CD4-positive, alpha-beta T cell treated with Interleukin-6 at 100 ng/mL for 8 hours (primary cell): Measurements from ENCODE around the gene SERINC5.
"Not testable (repeated sequence)": the region's sequence is repeated elsewhere in the genome, so short reads cannot be mapped to it uniquely, and the experiment has no call there.

Source experiments
- DNase-seq: peaks from one replicate; pipeline ENCODE4 v3.0.0-alpha.2; 2020; ENCODE audit warnings: mixed read lengths, low spot score

The SERINC5 gene

DNA sequence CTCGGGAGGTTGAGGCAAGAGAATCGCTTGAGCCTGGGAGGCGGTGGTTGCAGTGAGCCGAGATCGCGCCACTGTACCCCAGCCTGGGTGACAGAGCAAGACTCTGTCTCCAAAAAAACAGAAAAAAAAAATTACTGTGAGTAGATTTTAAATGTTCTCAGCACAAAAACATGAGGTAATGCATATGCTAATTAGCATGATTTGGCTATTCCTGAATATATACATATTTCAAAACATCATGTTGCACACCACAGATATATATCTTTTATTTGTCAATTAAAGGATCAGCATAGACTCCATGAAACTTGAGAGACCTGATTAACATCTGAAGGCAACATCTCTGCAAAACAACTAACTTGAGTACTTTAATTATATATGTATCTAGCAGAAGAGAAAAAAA lies 117.4 kb downstream of the SERINC5 start:
- DNase-seq = no peak

- DNase-seq = not testable (repeated sequence)
Measured at GRCh38 chr5:80136798-80137197, 119.0 kb downstream of the SERINC5 start.

GRCh38 chr5:80134876-80135275 lies 121.0 kb downstream of the SERINC5 start:
- no peak for DNase-seq

- DNase-seq = no peak
Measured at GRCh38 chr5:80129146-80129545, 126.7 kb downstream of the SERINC5 start.

DNA sequence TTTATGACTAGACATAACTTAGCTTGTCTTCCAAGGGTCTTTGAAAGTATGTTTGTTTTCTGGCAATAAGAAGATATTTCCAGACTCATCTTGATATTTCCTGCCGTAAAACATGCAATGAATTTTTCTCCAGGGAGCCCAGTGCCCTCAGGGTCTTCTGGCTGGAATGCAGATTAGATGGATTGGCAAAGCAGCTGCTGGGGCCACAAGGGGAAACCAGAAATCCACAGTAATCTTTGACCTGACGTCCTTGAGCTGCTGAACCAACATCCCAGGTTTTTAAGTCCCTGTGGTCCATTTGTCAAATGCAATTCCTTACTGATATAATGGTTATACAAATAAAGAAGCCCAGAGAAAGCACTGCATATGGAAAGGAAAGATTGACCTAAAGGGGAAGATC lies 127.7 kb downstream of the SERINC5 start:
- DNase-seq = no peak

- no peak for DNase-seq
Measured at GRCh38 chr5:80127116-80127552, 128.7 kb downstream of the SERINC5 start.

DNA sequence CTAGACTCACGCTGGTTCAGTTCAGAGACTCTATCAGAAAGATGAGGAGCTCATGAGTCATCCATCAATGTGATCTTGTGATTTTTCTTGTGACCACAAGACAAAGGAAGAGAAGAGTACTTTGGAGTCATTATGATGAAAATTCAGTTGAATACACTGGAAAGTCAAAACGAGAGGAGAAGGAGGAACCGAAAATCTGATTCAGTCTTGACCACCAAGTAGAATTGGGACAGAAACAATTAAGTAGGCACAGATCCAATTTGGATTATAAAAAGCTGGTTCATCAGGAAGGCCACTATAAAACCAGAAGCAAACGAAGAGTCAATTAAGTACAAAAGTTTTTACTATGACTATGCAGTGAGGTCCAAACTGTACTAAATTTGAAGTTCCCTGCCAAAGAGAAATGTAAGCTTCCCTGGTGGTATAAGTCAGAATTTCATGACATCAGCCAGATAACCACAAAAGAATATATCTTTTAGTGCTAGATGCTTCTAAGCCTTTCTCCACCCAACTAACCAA lies 129.8 kb downstream of the SERINC5 start:
- DNase-seq = peak; percentile 54

DNA sequence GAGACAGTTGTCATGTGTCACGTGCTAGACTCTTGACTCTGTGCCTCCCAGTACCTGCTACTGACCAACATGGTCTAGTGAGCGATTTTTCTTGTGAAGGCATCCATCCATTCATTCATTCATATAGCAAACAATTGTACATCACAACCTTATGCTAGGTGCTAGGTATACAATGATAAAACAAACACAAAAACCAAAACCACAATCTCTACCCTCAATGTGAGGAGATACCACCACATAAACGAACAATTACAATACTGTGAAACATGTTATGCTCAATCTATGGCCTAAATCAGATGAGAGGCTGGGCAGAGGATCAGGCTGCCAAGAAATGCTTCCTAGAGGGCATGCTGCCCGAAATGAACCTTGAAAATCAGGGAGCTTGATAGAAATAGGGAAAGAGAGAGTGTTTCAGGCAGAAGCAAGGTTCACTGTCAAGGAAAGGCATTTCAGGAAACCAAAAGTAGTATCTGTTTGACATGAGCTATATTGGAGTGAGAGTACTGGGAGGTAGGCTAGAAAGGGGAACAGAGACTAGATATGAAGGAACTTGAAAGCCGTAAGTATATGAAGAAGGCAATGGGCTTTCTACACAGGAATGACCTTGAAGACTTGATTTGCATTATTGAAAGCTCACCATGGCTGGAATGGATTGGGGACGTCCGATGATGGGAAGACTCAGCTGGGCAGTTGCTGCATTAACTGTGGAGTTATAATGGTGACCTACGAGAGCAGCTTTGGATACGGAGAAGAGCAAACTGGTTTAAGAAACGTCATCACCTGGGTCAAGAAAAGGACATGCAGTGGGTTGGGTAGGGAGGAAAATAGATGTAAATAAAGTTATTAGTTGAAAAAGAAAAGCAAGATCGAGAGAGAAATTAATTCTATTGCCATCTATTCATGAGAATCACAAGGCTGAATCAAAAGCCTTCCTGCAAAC lies 130.6 kb downstream of the SERINC5 start:
- DNase-seq = no peak

- no peak for DNase-seq
Measured at GRCh38 chr5:80124121-80124918, 131.5 kb downstream of the SERINC5 start.

- no peak for DNase-seq
Measured at GRCh38 chr5:80122579-80122978, 133.3 kb downstream of the SERINC5 start.

GRCh38 chr5:80119372-80119771 lies 136.5 kb downstream of the SERINC5 start:
- no peak for DNase-seq

DNA sequence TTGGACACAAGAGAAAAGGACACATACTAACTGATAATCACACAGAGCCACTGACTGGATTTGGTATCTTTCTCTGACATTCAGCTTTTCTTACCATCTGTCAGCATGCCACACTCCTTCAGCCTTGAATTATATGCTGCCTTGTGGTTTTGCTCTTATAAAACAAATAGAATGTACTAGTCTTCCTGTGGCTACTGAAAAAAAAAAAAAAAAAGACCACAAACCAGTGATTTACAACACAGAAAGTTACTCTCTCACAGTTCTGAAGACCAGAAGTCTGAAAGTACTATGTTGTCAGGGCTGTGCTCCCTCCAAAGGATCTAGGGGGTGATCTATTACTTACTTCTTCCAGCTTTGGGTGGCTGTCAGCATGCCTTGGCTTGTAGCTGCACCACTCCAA lies 138.4 kb downstream of the SERINC5 start:
- peak; percentile 26 for DNase-seq

- no peak for DNase-seq
Measured at GRCh38 chr5:80116465-80116864, 139.4 kb downstream of the SERINC5 start.

- no peak for DNase-seq
Measured at GRCh38 chr5:80116000-80116399, 139.8 kb downstream of the SERINC5 start.

- DNase-seq = no peak
Measured at GRCh38 chr5:80114860-80115259, 141.0 kb downstream of the SERINC5 start.

- not testable (repeated sequence) for DNase-seq
Measured at GRCh38 chr5:80111376-80111990, 144.4 kb downstream of the SERINC5 start.

- DNase-seq = no peak
Measured at GRCh38 chr5:80109646-80110478, 146.0 kb downstream of the SERINC5 start.

DNA sequence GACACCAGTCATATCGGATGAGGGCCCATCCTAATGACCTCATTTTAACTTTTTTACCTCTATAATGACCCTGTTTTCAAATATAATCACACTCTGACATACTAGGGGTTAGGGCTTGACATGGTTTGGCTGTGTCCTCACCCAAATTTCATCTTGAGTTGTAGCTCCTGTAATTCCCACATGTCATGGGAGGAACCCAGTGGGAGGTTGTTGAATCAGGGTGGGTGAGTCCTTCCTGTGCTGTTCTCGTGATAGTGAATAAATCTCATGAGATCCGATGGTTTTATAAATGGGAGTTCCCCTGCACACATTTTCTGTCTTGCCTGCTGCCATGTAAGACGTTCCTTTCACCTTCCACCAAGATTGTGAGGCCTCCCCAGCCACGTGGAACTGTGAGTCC lies 148.9 kb downstream of the SERINC5 start:
- DNase-seq = no peak

- no peak for DNase-seq
Measured at GRCh38 chr5:80105698-80106439, 150.0 kb downstream of the SERINC5 start.

DNA sequence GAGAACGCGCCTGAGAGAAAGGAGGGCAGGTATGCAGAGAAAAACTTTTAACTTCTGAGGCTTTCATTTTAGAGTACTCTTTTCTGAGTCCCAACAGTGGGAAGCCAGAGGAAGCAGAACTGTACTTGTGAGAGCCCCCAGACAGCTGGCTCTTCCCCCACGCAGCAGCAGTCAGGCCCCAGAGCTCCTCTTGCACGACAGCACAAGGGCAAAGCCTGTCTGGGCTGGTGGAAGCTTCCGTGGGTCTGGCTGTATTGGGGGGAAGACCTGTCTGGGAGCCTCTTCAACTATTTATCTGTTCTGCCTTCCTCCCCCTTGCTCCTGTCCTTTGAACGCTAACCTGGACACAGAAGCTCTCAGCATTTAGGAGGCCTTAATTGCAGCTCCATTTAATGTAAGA lies 152.5 kb downstream of the SERINC5 start:
- no peak for DNase-seq

GRCh38 chr5:80101993-80102392 lies 153.9 kb downstream of the SERINC5 start:
- DNase-seq = no peak
